Right renal cortex interstitium (tissue), 3 donors: ENCODE results near the gene MYLIP. TPM values are rescaled to one million over a fixed set of nuclear protein-coding genes. Genes with fewer than 3 reads are reported as not detected.
"Not testable (repeated sequence)": the region's sequence is repeated elsewhere in the genome, so short reads cannot be mapped to it uniquely, and the experiment has no call there.

Experiments
- DNase-seq, 3 donors: peaks; one replicate each; pipeline ENCODE4 v3.0.0-alpha.2; 2013; ENCODE audit warnings: low read depth in 3 of 3, low spot score in 2 of 3
- polyA plus RNA-seq, 3 donors: library from polyadenylated mRNA; unstranded; fragments of 120-200 nt; gene quantifications; one replicate each; pipeline ENCODE4 v1.2.1, GENCODE V29; 2013; ENCODE audit not compliant: insufficient read length in 3 of 3

The MYLIP gene
- polyA plus RNA-seq, 3 donors: 51.3 to 56.5 (median 52.1) TPM

DNA sequence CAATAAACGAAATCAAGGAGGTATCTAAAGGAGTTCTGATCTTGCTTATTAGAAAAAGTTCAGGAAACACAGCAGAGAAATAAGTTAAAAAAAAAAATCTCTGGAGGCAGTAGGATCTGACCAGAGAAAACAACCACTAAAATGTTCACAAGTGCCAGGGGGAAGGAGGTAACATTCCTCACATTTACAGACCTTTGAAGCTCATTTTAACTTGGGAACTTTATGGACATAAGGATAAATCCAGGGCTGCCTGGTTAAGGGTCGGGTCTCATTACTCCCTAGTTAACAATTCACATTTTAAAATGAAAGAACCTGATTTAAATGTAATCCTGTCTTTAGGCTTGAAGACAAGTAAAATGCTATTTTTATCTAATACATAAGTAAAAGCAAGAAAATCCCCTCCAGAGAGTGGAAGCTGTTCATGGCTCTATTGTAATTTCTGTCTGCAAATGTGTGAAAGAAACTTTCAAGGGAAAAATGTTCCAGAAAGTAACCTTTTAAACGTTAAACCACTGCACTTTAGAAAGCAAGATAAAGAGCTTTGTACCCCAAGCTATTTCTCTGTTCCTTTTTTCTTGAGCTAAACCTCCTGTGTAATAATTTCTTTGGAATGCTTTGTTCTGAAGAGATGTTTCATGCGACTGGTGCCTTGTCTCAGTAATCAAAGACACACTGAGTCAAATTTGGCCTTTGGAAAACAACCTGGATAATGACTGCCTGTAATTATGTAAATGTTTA is 38.2 kb downstream of the MYLIP start:
- DNase-seq: no peak

DNA sequence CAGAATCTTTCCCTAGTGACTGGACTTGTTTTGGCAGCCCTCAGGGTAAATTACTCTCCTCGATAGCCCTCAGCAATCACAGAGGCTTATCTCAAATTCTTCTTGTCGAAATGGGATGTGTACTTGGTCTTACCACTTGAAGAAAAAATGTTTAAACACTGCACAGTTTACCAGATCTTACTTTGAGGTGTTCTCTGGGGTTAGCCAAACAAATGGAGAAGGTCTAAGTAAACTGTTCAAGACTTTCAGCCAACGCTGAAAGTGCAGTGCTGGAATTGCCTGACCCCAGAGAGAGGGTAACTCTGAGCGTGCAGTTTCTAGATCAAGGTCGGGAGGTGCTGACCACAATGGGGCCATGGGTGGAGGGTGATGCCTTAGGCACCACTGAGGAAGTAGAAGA is 39.2 kb downstream of the MYLIP start:
- DNase-seq: no peak

DNA sequence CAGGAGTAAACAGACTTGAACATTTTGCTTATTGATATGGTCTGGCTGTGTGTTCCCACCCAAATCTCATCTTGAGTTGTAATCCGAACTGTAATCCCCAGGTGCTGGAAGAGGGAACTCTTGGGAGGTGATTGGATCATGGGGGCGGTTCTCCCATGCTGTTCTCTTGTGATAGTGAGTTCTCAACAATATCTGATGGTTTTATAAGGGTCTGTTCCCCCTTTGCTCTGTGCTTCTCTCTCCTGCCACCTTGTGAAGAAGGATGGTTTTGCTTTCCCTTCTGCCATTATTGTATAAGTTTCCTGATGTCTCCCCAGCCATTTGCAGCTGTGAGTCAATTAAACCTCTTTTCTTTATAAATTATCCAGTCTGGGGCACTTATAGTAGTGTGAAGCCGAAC is 40.0 kb downstream of the MYLIP start:
- DNase-seq: no peak

DNA sequence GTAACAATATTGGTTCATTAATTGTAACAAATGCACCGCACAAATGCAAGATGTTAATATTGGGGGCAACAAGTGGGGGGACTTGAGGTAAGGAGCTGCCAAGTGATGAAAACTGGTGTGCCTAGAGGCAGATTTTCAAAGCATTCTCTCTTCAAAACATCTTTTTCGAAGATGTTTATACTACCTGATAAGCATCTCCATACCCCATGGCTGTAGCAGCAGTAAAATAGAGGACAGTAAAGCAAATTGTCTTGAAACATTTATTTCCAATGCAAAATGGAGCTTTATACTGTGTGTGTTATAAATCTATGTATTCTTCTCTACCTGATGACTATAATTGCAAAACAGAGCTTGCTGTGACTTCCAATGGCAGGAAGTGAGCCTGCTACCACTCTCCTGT is 42.5 kb downstream of the MYLIP start:
- no peak for DNase-seq

DNA sequence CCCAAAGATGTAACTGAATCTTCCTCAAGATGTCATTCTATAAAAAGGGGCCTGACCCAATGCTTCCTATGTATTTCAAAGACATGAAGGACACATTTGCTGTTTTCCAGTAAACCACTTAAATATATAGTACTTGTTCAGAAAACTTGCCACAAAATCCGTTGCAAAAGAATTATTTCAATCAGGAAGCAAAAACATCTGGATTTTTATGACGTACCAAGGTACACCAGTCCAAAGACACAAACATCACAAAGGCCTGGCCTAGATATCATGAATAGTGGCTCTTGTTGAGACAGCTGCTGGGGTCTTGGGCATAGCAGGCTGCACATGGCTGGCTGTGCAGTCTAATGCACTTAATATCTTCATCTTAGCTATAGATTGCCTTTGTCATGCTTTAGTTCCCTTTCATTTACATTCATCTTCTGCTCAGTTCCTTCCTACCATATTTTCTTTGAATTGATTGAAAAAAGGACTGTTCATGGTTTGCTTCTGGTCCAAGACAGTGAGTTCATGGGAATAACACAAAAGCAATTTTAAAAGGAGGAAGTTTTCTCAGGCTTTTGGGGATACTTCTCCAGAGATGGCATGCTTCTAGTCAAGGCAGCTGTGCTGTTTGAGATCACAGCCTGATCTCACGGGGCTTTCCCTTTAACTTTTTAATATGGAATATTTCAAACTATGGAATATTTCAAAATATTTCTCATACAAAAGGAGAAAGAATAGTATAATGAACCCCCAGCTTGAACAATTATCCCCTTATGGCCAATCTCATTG is 44.5 kb downstream of the MYLIP start:
- no peak for DNase-seq

DNA sequence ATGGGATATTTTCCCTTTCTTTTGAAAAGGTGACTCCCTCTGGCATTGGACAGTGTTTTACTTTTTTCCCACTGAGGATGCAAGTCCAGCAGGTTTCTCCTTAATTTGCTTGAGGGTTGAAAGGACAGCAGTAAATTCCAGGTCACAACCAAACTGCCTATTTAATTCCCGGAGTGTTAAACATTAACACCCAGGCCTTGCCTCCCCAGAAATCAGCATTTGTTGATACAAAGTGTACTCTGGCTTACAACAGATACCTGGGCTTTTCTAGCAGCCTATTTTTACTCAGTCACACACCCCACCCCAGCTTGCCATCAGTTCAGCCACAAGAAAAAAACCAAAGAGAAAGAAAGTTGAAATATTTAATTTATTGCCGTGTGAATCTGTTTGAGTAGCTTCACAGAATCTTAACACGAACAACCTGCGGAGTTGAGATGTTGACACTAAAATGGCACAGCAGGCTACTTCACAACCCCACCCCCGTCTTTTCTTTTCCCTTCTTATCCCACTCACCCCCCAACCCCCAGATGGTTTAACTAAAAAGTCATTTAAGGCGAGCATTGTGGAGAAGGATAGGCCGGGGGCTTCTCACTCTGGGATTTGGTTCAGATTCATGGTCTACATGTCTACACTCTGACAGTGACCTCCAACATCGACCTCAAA is 45.7 kb downstream of the MYLIP start:
- DNase-seq: no peak

DNA sequence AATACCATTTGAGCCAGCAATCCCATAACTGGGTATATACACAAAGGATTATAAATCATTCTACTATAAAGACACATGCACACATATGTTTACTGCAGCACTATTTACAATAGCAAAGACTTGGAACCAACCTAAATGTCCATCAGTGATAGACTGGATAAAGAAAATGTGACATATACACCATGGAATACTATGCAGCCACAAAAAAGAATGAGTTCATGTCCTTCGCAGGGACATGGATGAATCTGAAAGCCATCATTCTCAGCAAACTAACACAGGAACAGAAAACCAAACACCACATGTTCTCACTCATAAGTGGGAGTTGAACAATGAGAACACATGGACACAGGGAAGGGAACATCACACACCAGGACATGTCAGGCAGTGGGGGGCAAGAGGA is 47.7 kb downstream of the MYLIP start:
- DNase-seq: not testable (repeated sequence)

DNA sequence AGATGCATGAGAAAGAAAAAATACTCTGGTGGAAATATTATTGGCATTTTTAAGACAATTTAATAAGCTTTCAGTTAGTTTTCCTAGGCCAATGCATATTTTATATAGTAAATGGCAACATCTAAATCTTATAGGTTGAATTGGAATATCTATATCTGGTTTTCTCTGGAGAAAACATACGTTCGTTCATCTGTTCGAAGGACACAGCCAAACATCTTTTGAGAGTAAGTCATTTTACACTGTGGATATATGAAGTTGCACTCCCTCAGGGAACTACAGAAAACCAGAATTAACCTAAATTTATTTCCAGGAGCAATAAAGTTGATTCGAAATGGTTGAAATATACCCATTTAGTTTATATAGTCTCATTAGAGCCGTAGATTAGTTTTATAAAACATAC is 49.0 kb downstream of the MYLIP start:
- DNase-seq: no peak

DNA sequence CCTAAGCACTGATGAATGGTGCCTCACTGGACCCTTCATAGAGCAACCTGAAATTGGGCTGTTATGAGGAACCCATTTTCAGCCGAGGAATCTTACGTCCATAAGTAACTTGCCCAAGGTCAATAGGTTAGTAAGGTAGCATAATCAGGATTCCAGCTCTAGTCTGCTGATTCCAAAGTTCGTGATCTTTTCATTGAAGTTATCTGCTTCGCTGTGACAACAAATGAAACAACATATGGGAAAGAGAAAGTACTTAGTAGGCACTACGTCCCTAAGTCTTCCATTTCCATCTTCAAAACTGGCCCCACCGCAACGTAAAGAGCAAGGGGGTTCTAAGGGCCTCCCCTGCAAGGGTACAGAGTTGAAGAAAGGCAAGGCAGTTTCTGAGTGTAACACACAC is 49.5 kb downstream of the MYLIP start:
- no peak for DNase-seq

DNA sequence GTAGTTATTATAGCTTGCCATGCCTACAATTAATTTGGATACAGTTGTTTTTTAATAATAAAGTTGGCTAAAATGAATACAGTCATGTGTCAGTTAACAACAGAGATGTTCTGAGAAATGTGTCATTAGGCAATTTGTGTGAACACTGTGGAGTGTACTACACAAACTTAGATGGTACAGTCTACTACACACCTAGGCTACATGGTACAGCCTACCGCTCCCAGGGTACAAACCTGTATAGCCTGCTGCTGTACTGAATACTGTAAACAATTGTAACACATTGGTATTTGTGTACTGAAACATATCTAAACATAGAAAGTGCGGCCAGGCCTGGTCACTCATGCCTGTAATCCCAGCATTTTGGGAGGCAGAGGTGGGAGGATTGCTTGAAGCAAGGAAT is 50.2 kb downstream of the MYLIP start:
- DNase-seq: no peak

DNA sequence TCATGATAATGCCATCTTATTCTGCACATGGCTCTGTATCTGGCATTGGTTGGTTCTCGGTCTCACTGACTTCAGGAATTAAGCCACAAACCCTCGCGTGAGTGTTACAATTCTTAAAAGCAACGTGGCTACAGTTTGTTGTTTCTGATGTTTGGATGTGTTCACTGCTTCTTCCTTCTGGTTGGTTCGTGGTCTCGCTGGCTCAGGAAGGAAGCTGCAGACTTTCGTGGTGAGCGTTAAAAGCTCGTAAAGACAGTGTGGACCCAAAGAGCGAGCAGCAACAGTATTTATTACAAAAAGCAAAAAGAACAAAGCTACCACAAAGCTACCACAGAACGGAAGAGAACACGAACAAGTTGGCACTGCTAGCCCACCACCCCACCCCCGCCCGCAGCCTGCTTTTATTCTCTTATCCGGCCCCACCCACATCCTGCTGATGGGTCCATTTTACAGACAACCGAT is 51.1 kb downstream of the MYLIP start:
- DNase-seq: no peak

DNA sequence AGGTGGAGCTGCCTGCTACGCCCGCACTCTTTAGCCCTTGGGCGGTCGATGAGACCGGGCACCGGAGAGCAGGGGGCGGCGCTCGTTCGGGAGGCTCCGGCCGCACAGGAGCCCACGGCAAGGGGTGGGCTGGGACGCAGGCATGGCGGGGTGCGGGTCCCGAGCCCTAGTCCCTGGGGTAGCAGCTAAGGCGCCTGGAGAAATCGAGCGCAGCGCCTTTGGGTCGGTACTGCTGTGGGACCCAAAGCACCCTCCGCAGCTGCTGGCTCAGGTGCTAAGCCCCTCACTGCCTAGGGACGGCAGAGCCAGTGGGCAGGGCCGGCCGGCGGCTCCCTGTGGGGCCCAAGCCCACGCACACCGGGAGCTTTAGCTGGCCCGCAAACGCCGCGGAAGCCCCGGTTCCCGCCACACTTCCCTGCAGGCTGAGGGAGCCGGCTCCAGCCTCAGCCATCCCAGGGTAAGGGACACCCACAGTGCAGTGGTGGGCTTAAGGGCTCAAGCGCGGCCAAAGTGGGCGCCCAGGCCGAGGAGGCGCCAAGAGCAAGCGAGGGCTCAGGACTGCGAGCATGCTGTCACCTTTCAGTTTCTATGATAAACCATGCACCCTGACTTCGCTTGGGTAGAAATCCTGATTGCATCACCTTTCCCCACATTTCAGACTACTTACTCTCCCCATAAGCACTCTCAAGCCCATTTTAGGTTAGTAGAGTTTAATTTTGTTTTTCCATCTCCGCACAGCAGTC is 52.0 kb downstream of the MYLIP start:
- no peak for DNase-seq

DNA sequence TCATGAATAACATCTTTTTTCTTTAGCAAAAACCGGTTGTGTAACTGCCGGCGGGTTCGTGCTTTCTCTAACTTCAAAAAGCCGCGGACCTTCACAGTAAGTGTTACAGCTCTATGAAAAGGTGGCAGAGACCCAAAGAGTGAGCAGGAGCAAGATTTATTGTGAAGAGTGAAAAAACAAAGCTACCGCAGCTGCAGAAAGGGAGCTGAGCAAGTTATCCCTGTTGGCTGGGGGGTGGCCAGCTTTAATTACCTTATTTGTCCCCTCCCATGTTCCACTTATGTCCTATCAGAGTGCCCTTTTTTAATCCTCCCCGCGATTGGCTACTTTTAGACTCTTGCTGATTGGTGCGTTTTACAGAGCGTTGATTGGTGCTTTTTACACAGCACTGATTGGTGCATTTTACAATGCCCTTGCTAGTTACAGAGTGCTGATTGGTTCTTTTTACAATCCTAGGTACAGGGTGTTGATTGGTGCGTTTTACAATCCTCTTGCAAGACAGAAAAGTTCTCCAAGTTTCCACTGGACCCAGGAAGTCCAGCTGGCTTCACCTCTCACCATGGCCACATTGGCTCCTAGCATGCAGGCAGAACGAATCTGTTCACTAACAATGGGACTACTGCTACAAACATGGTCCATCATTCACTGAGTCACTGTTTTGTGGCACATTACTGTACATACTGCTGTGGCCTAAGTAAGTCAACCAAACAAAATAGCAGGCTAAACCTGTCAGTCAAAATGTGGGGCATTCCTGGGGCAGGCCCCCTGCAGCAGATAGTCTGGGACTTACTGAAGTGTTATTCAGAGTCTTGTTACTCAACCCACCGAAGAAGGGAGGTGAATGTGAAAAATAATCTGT is 52.8 kb downstream of the MYLIP start:
- no peak for DNase-seq

DNA sequence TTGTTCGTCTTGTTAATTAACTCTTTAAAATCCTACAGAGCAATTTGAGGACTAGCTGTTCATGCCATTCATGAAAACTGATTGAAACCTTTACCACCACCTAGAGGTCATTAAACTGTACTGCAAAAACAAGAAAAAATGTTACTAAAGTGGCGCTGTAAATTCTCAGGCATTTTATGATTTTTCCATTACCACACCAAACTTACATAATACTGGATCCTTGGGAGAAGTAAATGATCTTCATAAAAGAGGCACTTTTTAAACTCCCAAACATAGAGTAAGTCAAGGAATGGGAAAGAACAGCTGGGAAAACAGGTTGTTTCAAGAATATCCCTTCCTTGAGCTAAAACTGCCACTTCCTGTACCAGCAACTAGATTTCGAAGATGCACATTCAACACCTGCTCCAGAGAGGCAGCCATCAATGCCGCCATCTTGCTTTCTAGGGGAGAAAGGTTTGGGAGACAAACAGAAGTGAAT is 54.3 kb downstream of the MYLIP start:
- DNase-seq: no peak

DNA sequence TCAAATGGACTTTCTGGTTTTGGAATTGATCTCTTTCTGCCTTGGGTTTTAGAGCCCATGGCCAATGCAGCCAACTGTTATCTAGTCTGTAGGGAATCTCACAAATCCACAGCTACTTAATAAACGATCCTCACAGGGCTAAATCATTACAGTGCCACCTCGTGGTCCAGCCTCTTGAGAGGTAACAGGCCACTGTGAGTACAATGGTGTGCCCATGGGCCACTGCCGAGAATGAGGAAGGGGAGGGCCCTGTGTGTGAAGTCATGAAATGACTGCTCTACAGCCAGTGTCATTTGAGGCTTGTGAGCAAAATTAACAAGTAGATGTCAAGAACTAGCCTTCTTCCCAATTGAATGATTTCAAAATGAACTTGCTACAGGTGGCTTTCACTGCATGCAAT is 55.2 kb downstream of the MYLIP start:
- DNase-seq: no peak

DNA sequence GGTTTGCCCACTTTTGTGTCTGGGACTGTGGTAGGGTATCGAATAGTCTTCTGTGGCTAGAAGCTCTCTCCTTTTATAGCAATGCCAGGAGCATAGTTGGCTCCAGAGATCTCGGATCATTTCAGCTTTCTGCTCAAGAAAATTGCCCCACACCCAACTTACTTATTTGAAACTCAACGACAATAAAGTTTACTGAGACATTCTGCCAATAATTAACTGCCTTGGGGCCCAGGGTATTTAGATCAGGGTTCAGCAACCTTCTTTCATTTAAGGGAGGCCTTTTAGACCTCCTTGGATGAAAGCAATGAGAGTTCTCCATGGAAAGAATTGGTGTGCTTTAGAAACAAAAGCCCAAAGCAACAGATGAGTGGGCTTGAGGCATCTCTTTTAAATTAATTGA is 55.7 kb downstream of the MYLIP start:
- no peak for DNase-seq

DNA sequence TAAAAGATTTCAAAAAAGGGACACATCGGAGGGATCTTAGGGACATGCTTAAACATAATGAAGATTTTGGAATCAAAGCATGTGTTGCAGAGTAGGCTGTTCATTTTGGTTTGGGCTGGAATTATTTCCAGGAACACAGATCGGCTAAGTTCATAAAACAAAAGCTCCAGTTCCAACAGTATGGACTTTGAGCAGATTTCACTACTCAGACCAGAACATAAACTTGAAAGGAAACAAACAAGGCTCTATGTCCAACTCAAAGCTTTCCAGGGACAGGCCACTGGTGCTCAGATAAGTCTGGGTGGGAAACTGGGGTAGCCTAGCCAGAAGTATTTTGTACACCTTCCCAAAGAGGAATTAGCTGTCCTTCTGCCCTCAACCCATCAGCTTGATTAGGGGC is 58.3 kb downstream of the MYLIP start:
- DNase-seq: no peak

DNA sequence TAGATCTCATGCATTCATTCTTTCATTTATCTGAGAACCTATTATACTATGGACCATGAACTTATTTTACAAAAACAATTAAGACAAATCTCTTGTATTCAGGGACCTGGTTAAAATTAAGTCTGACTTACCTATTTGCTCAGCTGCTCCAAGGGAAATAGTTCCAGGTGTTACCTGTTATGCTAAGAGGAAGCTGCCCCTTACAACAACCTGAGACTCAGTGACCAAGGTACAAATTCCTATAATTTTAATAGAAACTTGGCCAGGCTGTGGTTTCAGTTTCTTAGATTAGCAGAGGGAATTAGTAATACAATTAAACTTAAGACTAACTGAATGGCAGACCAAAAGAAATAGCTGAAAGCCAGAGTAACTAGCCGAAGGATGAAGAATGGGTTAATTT is 61.3 kb downstream of the MYLIP start:
- no peak for DNase-seq

DNA sequence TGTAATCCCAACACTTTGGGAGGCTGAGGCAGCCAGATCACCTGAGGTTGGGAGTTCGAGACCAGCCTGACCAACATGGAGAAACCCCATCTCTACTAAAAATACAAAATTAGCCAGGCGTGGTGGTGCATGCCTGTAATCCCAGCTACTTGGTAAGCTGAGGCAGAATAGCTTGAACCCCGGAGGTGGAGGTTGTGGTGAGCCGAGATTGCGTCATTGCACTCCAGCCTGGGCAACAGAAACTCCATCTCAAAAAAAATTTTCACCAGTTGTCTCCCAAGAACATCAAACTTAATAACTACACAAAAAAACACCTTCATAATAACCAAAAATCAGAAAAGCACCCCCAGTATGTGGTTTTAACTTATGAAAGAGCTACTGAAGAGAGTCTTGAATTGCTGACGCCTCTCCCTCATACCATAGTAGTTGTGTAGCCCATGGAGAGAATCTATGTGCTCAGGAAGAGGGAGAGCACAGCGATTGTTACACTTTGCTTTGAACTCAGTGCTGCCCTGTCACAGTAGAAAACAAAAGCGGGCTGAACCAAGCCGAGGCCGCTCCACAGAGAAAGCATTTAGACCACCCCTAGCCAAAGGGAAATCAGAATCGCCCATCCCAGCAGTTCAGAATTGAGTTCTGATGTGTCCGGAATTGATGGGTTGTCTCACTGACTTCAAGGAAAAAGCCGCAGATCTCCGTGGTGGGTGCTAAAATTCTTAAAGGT is 67.5 kb downstream of the MYLIP start:
- no peak for DNase-seq
